Epithelial cell of umbilical artery (primary cell): ENCODE results near the gene CFAP99. TPM values are rescaled to one million over a fixed set of nuclear protein-coding genes. Genes with fewer than 3 reads are reported as not detected.

Experiments used
- total RNA-seq: library from RNA; depleted of rRNA; stranded (reverse); fragments of >200 nt; gene quantifications from 2 replicates; pipeline ENCODE4 v1.2.3, GENCODE V29; 2014

CFAP99 gene
- total RNA-seq = not detected in 2 replicates

DNA sequence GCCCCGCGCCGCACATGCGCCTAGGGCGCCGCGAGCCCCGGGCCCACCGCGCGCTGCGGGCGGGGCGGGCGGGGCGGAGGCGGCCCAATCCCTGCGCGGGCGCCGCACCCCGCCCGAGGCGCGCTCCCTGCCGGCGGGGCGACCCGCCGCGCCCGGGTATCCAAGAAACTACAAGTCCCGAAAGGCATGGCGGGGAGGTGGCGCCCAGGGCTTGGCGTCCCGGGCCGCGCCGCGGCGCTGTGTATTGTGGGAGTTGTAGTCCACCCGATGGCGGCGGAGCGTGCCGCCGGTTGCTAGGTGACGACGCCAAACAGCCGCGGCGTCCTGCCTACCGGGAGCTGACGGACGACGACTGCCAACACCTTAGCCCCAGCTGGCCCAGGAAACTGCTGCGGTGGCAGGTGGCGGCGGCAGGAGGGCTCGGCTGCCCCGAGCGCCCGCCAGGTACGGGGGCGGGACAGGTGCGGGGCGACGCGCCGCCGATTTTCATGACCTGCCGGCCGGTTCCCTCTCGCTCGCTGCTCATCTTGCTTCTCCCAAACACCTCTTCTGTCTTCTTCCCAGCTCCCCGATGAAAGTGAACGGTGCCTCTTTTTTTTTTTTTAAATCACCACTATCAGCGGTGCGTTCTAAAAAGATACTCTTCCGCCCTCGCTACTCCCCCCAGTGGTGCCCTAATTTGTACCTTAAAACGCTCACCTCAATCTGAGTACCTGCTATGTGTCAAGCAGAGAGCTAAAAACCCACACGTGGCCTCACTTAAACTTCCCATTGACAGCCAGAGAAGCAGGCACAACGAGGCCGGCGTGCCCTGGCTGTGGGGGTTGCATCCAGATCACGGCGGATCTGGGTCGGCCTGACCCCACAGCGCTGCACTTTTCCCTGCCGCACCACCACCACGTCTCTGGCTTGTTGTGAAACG is at the start of gene CFAP99:
CFAP99 (plus strand) TSS at position 306 of the 922 bp plus-strand sequence.

DNA sequence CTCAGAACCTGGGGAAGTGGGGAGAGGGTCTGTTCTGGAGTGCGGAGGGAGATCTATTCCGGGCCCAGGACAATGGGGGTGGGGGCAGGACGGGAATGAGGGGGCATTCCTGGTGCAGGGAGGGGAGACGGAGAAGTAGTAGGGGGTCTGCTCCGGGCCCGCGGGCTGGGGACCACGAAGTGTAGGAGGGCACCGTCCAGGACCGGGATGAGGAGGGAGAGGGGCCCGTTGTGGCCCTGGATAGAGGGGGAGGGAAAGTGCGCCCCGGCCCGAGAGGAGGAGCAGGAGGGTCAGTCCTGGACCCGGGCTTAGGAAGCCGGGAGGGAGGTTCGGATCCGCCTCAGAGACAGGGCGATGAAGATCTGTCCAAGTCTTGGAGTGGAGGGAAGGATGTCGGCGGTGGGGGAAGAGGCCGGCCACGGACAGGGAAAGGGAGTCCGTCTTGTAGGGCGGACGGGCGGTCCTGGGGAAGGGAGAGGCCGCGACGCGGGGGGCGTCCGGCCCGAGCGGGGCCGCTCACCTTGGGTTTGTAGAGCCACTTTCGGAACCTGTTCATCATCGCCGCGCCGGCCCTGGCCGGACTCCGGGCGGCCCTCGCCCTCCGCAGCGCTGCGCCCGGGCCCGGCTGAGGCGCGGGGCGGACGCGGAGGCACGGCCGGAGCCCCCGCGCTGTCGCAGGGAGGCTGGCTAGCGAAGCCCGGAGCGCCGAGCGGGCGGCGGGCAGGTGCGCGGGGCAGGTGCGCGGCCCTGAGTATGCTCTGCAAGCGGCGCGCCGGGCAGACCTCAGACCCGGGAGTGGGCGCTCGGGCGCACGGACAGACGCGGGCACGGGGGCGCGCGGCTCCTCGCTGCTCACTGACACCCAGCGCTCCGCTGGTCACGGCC is 748 bp upstream of the CFAP99 start, which contains the start of gene ZFYVE28:
ZFYVE28 (minus strand) TSS at position 881 of the 885 bp plus-strand sequence; CDS start at position 559, 322 bp downstream.

DNA sequence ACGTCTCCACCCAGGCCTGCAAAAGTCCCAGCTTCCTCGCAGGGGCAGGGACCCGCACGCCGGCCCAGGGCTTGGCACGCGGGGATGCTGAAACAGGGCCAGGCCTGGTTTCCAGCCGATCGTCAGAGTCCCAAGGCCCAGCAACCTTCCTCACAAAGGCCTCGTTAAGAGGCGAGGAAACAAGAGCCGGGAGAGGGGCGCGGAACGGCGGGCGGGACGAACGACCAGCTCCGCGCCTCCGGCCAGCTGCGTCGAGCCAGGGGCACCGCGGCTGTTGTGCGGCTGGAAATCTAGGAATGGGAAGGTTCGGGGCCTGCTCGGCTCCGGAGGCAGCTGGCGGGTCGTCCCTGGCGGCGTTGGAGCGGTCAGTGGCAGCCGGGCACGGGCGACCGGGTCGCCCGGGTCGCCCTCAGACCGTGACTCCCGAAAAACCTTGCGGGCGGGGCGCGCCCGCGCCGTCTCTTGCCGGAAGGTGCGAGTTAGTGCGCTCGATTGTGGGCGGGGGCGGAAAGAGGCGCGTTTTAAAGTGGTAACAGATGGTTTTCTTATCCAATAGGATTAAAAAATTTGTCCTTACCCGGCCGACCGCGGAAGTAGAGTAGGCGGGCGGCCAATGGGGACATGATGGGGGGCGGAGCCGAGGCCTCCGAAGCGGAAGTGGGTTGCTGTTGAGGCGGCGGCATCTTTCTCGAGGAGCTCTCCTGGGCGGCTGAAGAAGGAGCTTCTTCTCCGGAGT is 49.9 kb downstream of the CFAP99 start, which contains the start of gene RNF4:
RNF4 (plus strand) TSS at position 651 of the 736 bp plus-strand sequence. CDS start 21,388 bp downstream, outside the sequence.

Other genes with a start within 250 kb of the CFAP99 start
- 10.4 and 20.4 TPM in 2 replicates for gene HAUS3, start 176.8 kb upstream of the CFAP99 start, total RNA-seq
- 1.6 and 4.1 TPM in 2 replicates for gene POLN, start 176.8 kb upstream of the CFAP99 start, total RNA-seq
- 38.3 and 55.5 TPM in 2 replicates for gene MXD4, start 156.8 kb upstream of the CFAP99 start, total RNA-seq
- 1.9 and 3.3 TPM in 2 replicates for gene ZFYVE28, start 310 bp upstream of the CFAP99 start, total RNA-seq
- 64.0 and 75.7 TPM in 2 replicates for gene RNF4, start 50.2 kb downstream of the CFAP99 start, total RNA-seq
- 6.5 and 7.1 TPM in 2 replicates for gene FAM193A, start 117.7 kb downstream of the CFAP99 start, total RNA-seq